ENCODE data around the gene CEP192.

GRCh38 chr18:13067124-13067523 is 76.0 kb downstream of the CEP192 start:
- TF ChIP-seq RAD21 (IDR thresholded peaks at IDR 0.05; ENCODE audit: low read depth) (no peak), EP300 (IDR thresholded peaks at IDR 0.05; ENCODE audit: borderline replicate concordance) (no peak), TCF12 (IDR thresholded peaks at IDR 0.05; ENCODE audit: low read depth) (no peak), TAF1 (IDR thresholded peaks at IDR 0.05; ENCODE audit: low read depth) (no peak), CEBPB (IDR thresholded peaks at IDR 0.05) (no peak), MAX (IDR thresholded peaks at IDR 0.05) (no peak), TEAD4 (IDR thresholded peaks at IDR 0.05) (no peak), REST (IDR thresholded peaks at IDR 0.05; ENCODE audit: low read depth) (no peak), ZBTB7A (IDR thresholded peaks at IDR 0.05; ENCODE audit: low read depth) (no peak), YY1 (IDR thresholded peaks at IDR 0.05; ENCODE audit: low read depth) (no peak), FOXM1 (IDR thresholded peaks at IDR 0.05; ENCODE audit: borderline replicate concordance, low read depth) (no peak), EGR1 (IDR thresholded peaks at IDR 0.05) (no peak), CREB1 (IDR thresholded peaks at IDR 0.05; ENCODE audit: low read depth) (no peak), NFIC (IDR thresholded peaks at IDR 0.05) (no peak)
